Measurements from ENCODE around the gene RNLS. TPM values are rescaled to one million over a fixed set of nuclear protein-coding genes. Genes with fewer than 3 reads are reported as not detected.

The RNLS gene
- total and polyA plus RNA-seq, 2 of the 4 experiments (the other 2 are of a cell fraction): 4.5 to 7.0 TPM

- no peak overlapping the region for H3K14ac ChIP-seq (replicated peaks; ENCODE audit: low read depth, low read length)
- TF ChIP-seq CTCF (conservative IDR thresholded peaks at IDR 0.05; ENCODE audit: low read depth, low read length) (no peak), RCOR1 (IDR thresholded peaks at IDR 0.05; ENCODE audit: insufficient replicate concordance, low read length) (no peak), RAD21 (IDR thresholded peaks at IDR 0.05; ENCODE audit: low read length) (no peak), NFE2L2 (IDR thresholded peaks at IDR 0.05; ENCODE audit: low read depth, low read length) (no peak), SMC3 (IDR thresholded peaks at IDR 0.05; ENCODE audit: low read depth, low read length) (no peak), FOS (IDR thresholded peaks at IDR 0.05; ENCODE audit: low read depth, low read length) (no peak), MAZ (IDR thresholded peaks at IDR 0.05; ENCODE audit: borderline replicate concordance, low read depth, low read length) (no peak), MXI1 (IDR thresholded peaks at IDR 0.05; ENCODE audit: borderline replicate concordance, low read depth, low read length) (no peak), BHLHE40 (IDR thresholded peaks at IDR 0.05; ENCODE audit: low read depth, low read length) (no peak), CHD1 (IDR thresholded peaks at IDR 0.05; ENCODE audit: low read depth, low read length) (no peak), MAFK (IDR thresholded peaks at IDR 0.05; ENCODE audit: low read depth, low read length) (no peak), POLR2A (IDR thresholded peaks at IDR 0.05; ENCODE audit: low read depth, low read length) (no peak), CEBPB (IDR thresholded peaks at IDR 0.05; ENCODE audit: low read depth, low read length) (no peak), RFX5 (IDR thresholded peaks at IDR 0.05; ENCODE audit: low read depth, low read length) (no peak)
- TF ChIP-seq, protein P1, sequence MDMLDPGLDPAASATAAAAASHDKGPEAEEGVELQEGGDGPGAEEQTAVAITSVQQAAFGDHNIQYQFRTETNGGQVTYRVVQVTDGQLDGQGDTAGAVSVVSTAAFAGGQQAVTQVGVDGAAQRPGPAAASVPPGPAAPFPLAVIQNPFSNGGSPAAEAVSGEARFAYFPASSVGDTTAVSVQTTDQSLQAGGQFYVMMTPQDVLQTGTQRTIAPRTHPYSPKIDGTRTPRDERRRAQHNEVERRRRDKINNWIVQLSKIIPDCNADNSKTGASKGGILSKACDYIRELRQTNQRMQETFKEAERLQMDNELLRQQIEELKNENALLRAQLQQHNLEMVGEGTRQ (IDR thresholded peaks at IDR 0.05; ENCODE audit: low read depth, low read length): no peak
- TF ChIP-seq, protein P2, sequence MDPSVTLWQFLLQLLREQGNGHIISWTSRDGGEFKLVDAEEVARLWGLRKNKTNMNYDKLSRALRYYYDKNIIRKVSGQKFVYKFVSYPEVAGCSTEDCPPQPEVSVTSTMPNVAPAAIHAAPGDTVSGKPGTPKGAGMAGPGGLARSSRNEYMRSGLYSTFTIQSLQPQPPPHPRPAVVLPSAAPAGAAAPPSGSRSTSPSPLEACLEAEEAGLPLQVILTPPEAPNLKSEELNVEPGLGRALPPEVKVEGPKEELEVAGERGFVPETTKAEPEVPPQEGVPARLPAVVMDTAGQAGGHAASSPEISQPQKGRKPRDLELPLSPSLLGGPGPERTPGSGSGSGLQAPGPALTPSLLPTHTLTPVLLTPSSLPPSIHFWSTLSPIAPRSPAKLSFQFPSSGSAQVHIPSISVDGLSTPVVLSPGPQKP (IDR thresholded peaks at IDR 0.05; ENCODE audit: borderline replicate concordance, low read depth, low read length): no peak
- H4K91ac ChIP-seq (ENCODE audit: insufficient read depth, low read depth, low read length): no peak overlapping the region
- H3K9me3 ChIP-seq (ENCODE audit: control insufficient read depth, insufficient read depth, low read length): no peaks in the 10 kb centered on the region
- no peaks in the 10 kb centered on the region for H3K4me1 ChIP-seq (ENCODE audit: control insufficient read depth, insufficient read depth, low read length)
- in situ Hi-C loops (cut with MboI; ENCODE audit: low sequenced_read_pairs): no loop called here
- H3K27me3 ChIP-seq (ENCODE audit: control insufficient read depth, insufficient read depth, low read length): no peaks in the 10 kb centered on the region
- H2AFZ ChIP-seq (replicated peaks; ENCODE audit: low read length, poor library complexity): no peak overlapping the region
- no peak overlapping the region for H4K8ac ChIP-seq (ENCODE audit: low read depth in 2 of 2, low read length in 2 of 2)
- H3K36me3 ChIP-seq (ENCODE audit: control insufficient read depth, insufficient read depth, low read length): no peaks in the 10 kb centered on the region
- H3K9ac ChIP-seq (ENCODE audit: low read depth, low read length): no peak overlapping the region
- no peak overlapping the region for H3K18ac ChIP-seq (ENCODE audit: low read depth, low read length)
- H3K4ac ChIP-seq (ENCODE audit: low read depth, low read length): no peak overlapping the region
- dilution Hi-C loops (cut with HindIII; ENCODE audit: low sequenced_read_pairs, unreplicated experiment): no loop called here
- H2BK15ac ChIP-seq (ENCODE audit: low read depth, low read length): no peak overlapping the region
- no peak overlapping the region for H2AK9ac ChIP-seq (replicated peaks; ENCODE audit: low read depth, low read length, poor library complexity)
- no CpG with 5 or more reads among the region's 2 CpGs for WGBS, 2 experiments (ENCODE audit: extremely low coverage in 2 of 2, insufficient read length in 1 of 2)
- H4K20me1 ChIP-seq (ENCODE audit: insufficient read depth, low read length): no peaks in the 10 kb centered on the region
- H2BK5ac ChIP-seq (ENCODE audit: low read depth, low read length, poor library complexity, severe bottlenecking): no peak overlapping the region
- no peak overlapping the region for H2BK120ac ChIP-seq (ENCODE audit: low read depth, low read length)
- no peak overlapping the region for H3K27ac ChIP-seq (ENCODE audit: insufficient read depth, low read length)
- no peak overlapping the region for H3K56ac ChIP-seq (ENCODE audit: extremely low read depth, insufficient read depth, low read length)
- H2AK5ac ChIP-seq (ENCODE audit: low read depth, low read length): no peak overlapping the region
- intact Hi-C loops (cut with micrococcal nuclease): no loop called here
- CTCF ChIA-PET: no interaction called here
- DNase-seq: peak; percentile 41
- H2BK20ac ChIP-seq (ENCODE audit: low read depth, low read length): no peak overlapping the region
- ATAC-seq (ENCODE audit: low read depth): no peak
- no peaks in the 10 kb centered on the region for H3K79me1 ChIP-seq (ENCODE audit: low read depth in 1 of 2, low read length in 2 of 2)
- no peak overlapping the region for H3K4me2 ChIP-seq (ENCODE audit: low read depth, low read length)
- BruUV-seq (replicated peaks): no TSS peak
- H3K4me3 ChIP-seq (ENCODE audit: insufficient read depth, low read depth, low read length): no peak overlapping the region
- H3K9me1 ChIP-seq (ENCODE audit: insufficient read depth, low read length): no peaks in the 10 kb centered on the region
- H4K5ac ChIP-seq (ENCODE audit: low read depth, low read length): no peak overlapping the region
- POLR2A ChIA-PET (ENCODE audit: unreplicated experiment): no interaction called here
- no peak overlapping the region for H3K23ac ChIP-seq (ENCODE audit: low read depth, low read length)
Measured at GRCh38 chr10:88409236-88409635, 173.9 kb downstream of the RNLS start.

Measured in IMR-90 (cell line).